GM13977 (cell line): ENCODE results near the gene ZNF451.
"Not testable (repeated sequence)": the region's sequence is repeated elsewhere in the genome, so short reads cannot be mapped to it uniquely, and the experiment has no call there.

Experiments used
- DNase-seq: peaks from one replicate; pipeline ENCODE4 v3.0.0; 2012; ENCODE audit warnings: low spot score
- CTCF ChIP-seq: IDR thresholded peaks from 2 replicates; pipeline ENCODE4 v1.5.1; 2012; ENCODE audit warnings: mild to moderate bottlenecking, control low read depth; ENCODE audit not compliant: insufficient read depth; ENCODE audit errors: extremely low read depth, missing control alignments
- in situ Hi-C: fragments of 300-500 bp; cut with MboI; formaldehyde crosslinking; loops from one replicate; pipeline ENCODE4 v1.12.0; 2022; ENCODE audit warnings: low sequenced_read_pairs, low pct_unique_long_range_greater_than_20kb, mixed read lengths, inconsistent platforms; ENCODE audit not compliant: unreplicated experiment

The ZNF451 gene

GRCh38 chr6:57078531-57079207 lies 11.3 kb upstream of the ZNF451 start:
- no peak for DNase-seq
- in situ Hi-C loops: no loop called here
- no peak for TF ChIP-seq CTCF

- DNase-seq: no peak
- TF ChIP-seq CTCF: no peak
- in situ Hi-C loops: no loop called here
Observed at GRCh38 chr6:57085471-57085870, 4.5 kb upstream of the ZNF451 start.

- no peak for DNase-seq
Observed at GRCh38 chr6:57086843-57087242, 3.1 kb upstream of the ZNF451 start.

GRCh38 chr6:57087916-57088315 lies 2.1 kb upstream of the ZNF451 start:
- in situ Hi-C loops: no loop called here
- no peak for TF ChIP-seq CTCF
- no peak for DNase-seq

More at GRCh38 chr6:57086843-57087242, 3.1 kb upstream of the ZNF451 start:
- TF ChIP-seq CTCF: no peak
- in situ Hi-C loops: no loop called here

GRCh38 chr6:57089265-57089664 lies 723 bp upstream of the ZNF451 start:
- TF ChIP-seq CTCF: no peak
- peak; percentile 16 for DNase-seq
- in situ Hi-C loops: no loop called here

- DNase-seq, in situ Hi-C loops: not testable (repeated sequence)
Observed at GRCh38 chr6:57090458-57091067, 575 bp downstream of the ZNF451 start.

- not testable (repeated sequence) for DNase-seq
Observed at GRCh38 chr6:57091375-57091774, 1.4 kb downstream of the ZNF451 start.

More at GRCh38 chr6:57091375-57091774, 1.4 kb downstream of the ZNF451 start:
- in situ Hi-C loops: not testable (repeated sequence)
